GM21528 (cell line): ENCODE results near the gene KCNIP4.

Source experiments
- ATAC-seq: cut with Tn5 transposase; IDR thresholded peaks from one replicate; pipeline ENCODE4 v1.9.1; 2021; ENCODE audit warnings: mild to moderate bottlenecking, moderate library complexity; ENCODE audit not compliant: unreplicated experiment, low FRiP score

Gene KCNIP4

GRCh38 chr4:21126014-21126512, 822.5 kb downstream of the KCNIP4 start:
- no peak for ATAC-seq

- no peak for ATAC-seq
These were observed 830.3 kb downstream of the KCNIP4 start for GRCh38 chr4:21118301-21118700.

- no peak for ATAC-seq
These were observed 830.9 kb downstream of the KCNIP4 start for GRCh38 chr4:21117541-21118180.

- no peak for ATAC-seq
These were observed 834.9 kb downstream of the KCNIP4 start for GRCh38 chr4:21113496-21114223.

GRCh38 chr4:21102667-21103066, 845.9 kb downstream of the KCNIP4 start:
- ATAC-seq, result no peak

GRCh38 chr4:21097865-21098264, 850.7 kb downstream of the KCNIP4 start:
- no peak for ATAC-seq

GRCh38 chr4:21097026-21097425, 851.5 kb downstream of the KCNIP4 start:
- ATAC-seq, result no peak

GRCh38 chr4:21092531-21092930, 856.0 kb downstream of the KCNIP4 start:
- no peak for ATAC-seq

- no peak for ATAC-seq
These were observed 858.4 kb downstream of the KCNIP4 start for GRCh38 chr4:21090094-21090666.

- no peak for ATAC-seq
These were observed 865.2 kb downstream of the KCNIP4 start for GRCh38 chr4:21083413-21083812.

GRCh38 chr4:21077967-21078366, 870.6 kb downstream of the KCNIP4 start:
- ATAC-seq, result no peak

- ATAC-seq, result no peak
These were observed 881.2 kb downstream of the KCNIP4 start for GRCh38 chr4:21067351-21067750.

GRCh38 chr4:21061902-21062301, 886.7 kb downstream of the KCNIP4 start:
- ATAC-seq, result no peak

- no peak for ATAC-seq
These were observed 902.4 kb downstream of the KCNIP4 start for GRCh38 chr4:21046141-21046540.

GRCh38 chr4:21045119-21045518, 903.5 kb downstream of the KCNIP4 start:
- ATAC-seq, result no peak

- ATAC-seq, result no peak
These were observed 906.9 kb downstream of the KCNIP4 start for GRCh38 chr4:21041708-21042107.

- ATAC-seq, result no peak
These were observed 913.8 kb downstream of the KCNIP4 start for GRCh38 chr4:21034728-21035127.

- ATAC-seq, result no peak
These were observed 916.4 kb downstream of the KCNIP4 start for GRCh38 chr4:21032089-21032645.

GRCh38 chr4:21018817-21019216, 929.8 kb downstream of the KCNIP4 start:
- no peak for ATAC-seq

GRCh38 chr4:21013501-21013900, 935.1 kb downstream of the KCNIP4 start:
- no peak for ATAC-seq

- ATAC-seq, result no peak
These were observed 935.7 kb downstream of the KCNIP4 start for GRCh38 chr4:21012851-21013331.
